OCI-LY7 (cell line): Measurements from ENCODE around the gene SLC29A2. TPM values are rescaled to one million over a fixed set of nuclear protein-coding genes. Genes with fewer than 3 reads are reported as not detected.

Source experiments
- BruUV-seq: library from RNA; stranded (reverse); fragments of 400-500 nt; replicated peaks from 2 replicates; lab custom pipeline; 2021; lab: Mats Ljungman, UMichigan
- CTCF ChIA-PET: fragments of 300-600 bp; sonication (Branson Sonifier 250); formaldehyde crosslinking; loops from one replicate; lab custom pipeline; 2022; ENCODE audit warnings: antibody characterized with exemption; ENCODE audit not compliant: unreplicated experiment; lab: Charles Lee
- POLR2A ChIA-PET: fragments of 300-600 bp; sonication (Branson Sonifier 250); formaldehyde crosslinking; loops from one replicate; lab custom pipeline; 2022; ENCODE audit warnings: antibody characterized with exemption; lab: Charles Lee
- DNase-seq: peaks from one replicate; pipeline ENCODE4 v3.0.0-alpha.2; 2015; ENCODE audit warnings: low spot score
- H2AFZ ChIP-seq: fragments of 200-600 bp; sonication (generic), shearing (Covaris generic); 2 replicates; pipeline ENCODE4 v1.6.1; 2014; ENCODE audit warnings: mild to moderate bottlenecking, antibody characterized with exemption, low read length, moderate library complexity
- H3K27ac ChIP-seq: fragments of 200-600 bp; sonication (generic); 2 replicates; pipeline ENCODE4 v1.5.1; 2014; ENCODE audit warnings: mixed run types, low read depth, mild to moderate bottlenecking, moderate library complexity, low read length, inconsistent platforms; ENCODE audit not compliant: poor library complexity, severe bottlenecking
- H3K36me3 ChIP-seq: fragments of 200-600 bp; sonication (generic); 2 replicates; pipeline ENCODE4 v1.6.1; 2014; ENCODE audit warnings: mild to moderate bottlenecking, antibody characterized with exemption, low read length, moderate library complexity, mixed read lengths; ENCODE audit not compliant: insufficient read depth
- H3K4me1 ChIP-seq: fragments of 200-600 bp; sonication (generic); 2 replicates; pipeline ENCODE4 v1.5.1; 2014; ENCODE audit warnings: mild to moderate bottlenecking, low read length; ENCODE audit not compliant: insufficient read depth, poor library complexity, severe bottlenecking
- H3K4me2 ChIP-seq: fragments of 200-600 bp; sonication (generic); 2 replicates; pipeline ENCODE4 v1.6.1; 2014; ENCODE audit warnings: mild to moderate bottlenecking, low read length
- H3K4me3 ChIP-seq: fragments of 200-600 bp; sonication (generic); 2 replicates; pipeline ENCODE4 v1.5.1; 2014; ENCODE audit warnings: mild to moderate bottlenecking, low read depth, low read length; ENCODE audit not compliant: poor library complexity, severe bottlenecking
- H3K79me2 ChIP-seq: fragments of 200-600 bp; sonication (generic); 2 replicates; pipeline ENCODE4 v1.6.1; 2016; ENCODE audit warnings: low read depth, mild to moderate bottlenecking, low read length, moderate library complexity, mixed read lengths; ENCODE audit not compliant: insufficient read depth
- H3K9me2 ChIP-seq: fragments of 200-600 bp; sonication (generic); 2 replicates; pipeline ENCODE4 v1.6.1; 2016; ENCODE audit warnings: mild to moderate bottlenecking, low read length, mixed read lengths; ENCODE audit not compliant: insufficient read depth
- H3K9me3 ChIP-seq: fragments of 200-600 bp; sonication (generic); 2 replicates; pipeline ENCODE4 v1.6.1; 2014; ENCODE audit warnings: mild to moderate bottlenecking, mixed run types, low read length, mixed read lengths
- H4K20me1 ChIP-seq: fragments of 200-600 bp; sonication (generic); 2 replicates; pipeline ENCODE4 v1.6.1; 2014; ENCODE audit warnings: mild to moderate bottlenecking, antibody characterized with exemption, low read length, moderate library complexity, mixed read lengths; ENCODE audit not compliant: insufficient read depth
- CTCF ChIP-seq: fragments of 200-600 bp; sonication (generic); conservative IDR thresholded peaks from 2 replicates; pipeline ENCODE4 v1.5.1; 2014; ENCODE audit warnings: mild to moderate bottlenecking, antibody characterized with exemption, low read length, moderate library complexity, mixed read lengths
- EZH2phosphoT487 ChIP-seq: fragments of 200-600 bp; sonication (generic); IDR thresholded peaks from 2 replicates; pipeline ENCODE4 v1.6.1; 2018; ENCODE audit warnings: low read depth, borderline replicate concordance, mild to moderate bottlenecking, mixed run types, antibody characterized with exemption, low read length, moderate library complexity, mixed read lengths
- intact Hi-C: fragments of 100-400 bp; cut with micrococcal nuclease; formaldehyde crosslinking; loops from one replicate; pipeline ENCODE4 v1.10.0; 2022; ENCODE audit not compliant: unreplicated experiment
- total RNA-seq, 2 experiments: library from RNA; depleted of rRNA in 1 of 2; stranded (reverse); fragments of >200 nt in 1 of 2; shearing (Covaris generic) in 1 of 2; gene quantifications; 2 replicates each; pipeline ENCODE4 v1.2.3, GENCODE V29; 2014 to 2022

The SLC29A2 gene
- total RNA-seq, 2 experiments from 2014 or later, result 33.6 to 56.4 TPM

- ChIA-PET CTCF (no interaction called here), POLR2A (interaction anchor here (0.6 kb wide), 1 partner anchor 1344 kb away, joined by 5 read pairs; no protein-coding TSS in a partner anchor)
- H4K20me1 ChIP-seq, result no peaks in the 10 kb centered on the region
- peaks cover 14% of the 10 kb centered on the region for H3K4me1 ChIP-seq
- H3K9me3 ChIP-seq, result no peaks in the 10 kb centered on the region
- DNase-seq, result no peak
- H3K36me3 ChIP-seq, result peaks cover 74% of the 10 kb centered on the region
- intact Hi-C loops, result no loop called here
- H3K27ac ChIP-seq, result no peak overlapping the region
- H3K9me2 ChIP-seq, result no peaks in the 10 kb centered on the region
- H3K4me3 ChIP-seq, result no peak overlapping the region
- H3K79me2 ChIP-seq, result peaks cover 17% of the 10 kb centered on the region
- no peak overlapping the region for H3K4me2 ChIP-seq
- no peak for TF ChIP-seq CTCF
- TF ChIP-seq EZH2phosphoT487, result no peak
- no TSS peak for BruUV-seq
- H2AFZ ChIP-seq, result no peak overlapping the region
These were observed 3.8 kb downstream of the SLC29A2 start for GRCh38 chr11:66367561-66368312.

- Histone ChIP-seq H3K27ac (no peak overlapping the region), H2AFZ (no peak overlapping the region), H3K9me2 (no peaks in the 10 kb centered on the region), H3K9me3 (no peaks in the 10 kb centered on the region), H3K4me2 (no peak overlapping the region), H3K4me3 (no peak overlapping the region), H3K79me2 (peaks cover 17% of the 10 kb centered on the region), H4K20me1 (no peaks in the 10 kb centered on the region), H3K36me3 (peaks cover 82% of the 10 kb centered on the region), H3K4me1 (peaks cover 9% of the 10 kb centered on the region)
- ChIA-PET CTCF (no interaction called here), POLR2A (interaction anchor here (0.6 kb wide), 1 partner anchor 1343 kb away, joined by 5 read pairs; no protein-coding TSS in a partner anchor)
- no peak for DNase-seq
- TF ChIP-seq CTCF (no peak), EZH2phosphoT487 (no peak)
- intact Hi-C loops, result no loop called here
- BruUV-seq, result no TSS peak
These were observed 4.6 kb downstream of the SLC29A2 start for GRCh38 chr11:66366844-66367477.
